ENCODE results near the gene MYO15B. TPM values are rescaled to one million over a fixed set of nuclear protein-coding genes. Genes with fewer than 3 reads are reported as not detected.

MYO15B gene
- total RNA-seq, 1 donor from 2014 or later, result 1.6 TPM

- DNase-seq (ENCODE audit: low read depth), result peak; percentile 37
- H3K4me3 ChIP-seq (ENCODE audit: low read depth, low read length), result no peak overlapping the region
- H3K27me3 ChIP-seq (ENCODE audit: control insufficient read depth, insufficient read depth, low read length), result no peaks in the 10 kb centered on the region
- no peak for FAIRE-seq
- H3K36me3 ChIP-seq (ENCODE audit: control insufficient read depth, insufficient read depth, low read length), result peaks cover 1% of the 10 kb centered on the region
- peak; percentile 51 for TF ChIP-seq CTCF (IDR thresholded peaks at IDR 0.05; ENCODE audit: insufficient read depth, low read length, severe bottlenecking)
These were observed 52.4 kb downstream of the MYO15B start for GRCh38 chr17:75639771-75640555.

- no peak for FAIRE-seq
- no peak overlapping the region for H3K4me3 ChIP-seq (ENCODE audit: low read depth, low read length)
These were observed 53.0 kb downstream of the MYO15B start for GRCh38 chr17:75640556-75641119.

GRCh38 chr17:75641343-75641742 lies 53.7 kb downstream of the MYO15B start:
- FAIRE-seq, result peak; percentile 28
- Histone ChIP-seq H3K4me3 (ENCODE audit: low read depth, low read length) (no peak overlapping the region), H3K27me3 (ENCODE audit: control insufficient read depth, insufficient read depth, low read length) (no peaks in the 10 kb centered on the region), H3K36me3 (ENCODE audit: control insufficient read depth, insufficient read depth, low read length) (peaks cover 1% of the 10 kb centered on the region)
- no peak for DNase-seq (ENCODE audit: low read depth)
- no peak for TF ChIP-seq CTCF (IDR thresholded peaks at IDR 0.05; ENCODE audit: insufficient read depth, low read length, severe bottlenecking)

More at GRCh38 chr17:75640556-75641119, 53.0 kb downstream of the MYO15B start:
- no peak for DNase-seq (ENCODE audit: low read depth)
- no peaks in the 10 kb centered on the region for H3K27me3 ChIP-seq (ENCODE audit: control insufficient read depth, insufficient read depth, low read length)
- TF ChIP-seq CTCF (IDR thresholded peaks at IDR 0.05; ENCODE audit: insufficient read depth, low read length, severe bottlenecking), result no peak
- peaks cover 1% of the 10 kb centered on the region for H3K36me3 ChIP-seq (ENCODE audit: control insufficient read depth, insufficient read depth, low read length)

GRCh38 chr17:75642182-75642783 lies 54.7 kb downstream of the MYO15B start:
- FAIRE-seq, result no peak
- TF ChIP-seq CTCF (IDR thresholded peaks at IDR 0.05; ENCODE audit: insufficient read depth, low read length, severe bottlenecking), result no peak
- Histone ChIP-seq H3K27me3 (ENCODE audit: control insufficient read depth, insufficient read depth, low read length) (no peaks in the 10 kb centered on the region), H3K4me3 (ENCODE audit: low read depth, low read length) (no peak overlapping the region), H3K36me3 (ENCODE audit: control insufficient read depth, insufficient read depth, low read length) (peaks cover 1% of the 10 kb centered on the region)
- peak; percentile 40 for DNase-seq (ENCODE audit: low read depth)

- DNase-seq (ENCODE audit: low read depth) (peak; percentile 37), FAIRE-seq (no peak)
- Histone ChIP-seq H3K36me3 (ENCODE audit: control insufficient read depth, insufficient read depth, low read length) (peaks cover 1% of the 10 kb centered on the region), H3K4me3 (ENCODE audit: low read depth, low read length) (no peak overlapping the region), H3K27me3 (ENCODE audit: control insufficient read depth, insufficient read depth, low read length) (no peaks in the 10 kb centered on the region)
- no peak for TF ChIP-seq CTCF (IDR thresholded peaks at IDR 0.05; ENCODE audit: insufficient read depth, low read length, severe bottlenecking)
These were observed 55.4 kb downstream of the MYO15B start for GRCh38 chr17:75642784-75643642.
